Activated naive CD4-positive, alpha-beta T cell treated with Interleukin-2 at 50 U/mL for 16 hours (primary cell): ENCODE data around the gene KHDRBS2.

ENCODE experiments used
- DNase-seq: peaks from one replicate; pipeline ENCODE4 v3.0.0-alpha.2; 2020

The KHDRBS2 gene

DNA sequence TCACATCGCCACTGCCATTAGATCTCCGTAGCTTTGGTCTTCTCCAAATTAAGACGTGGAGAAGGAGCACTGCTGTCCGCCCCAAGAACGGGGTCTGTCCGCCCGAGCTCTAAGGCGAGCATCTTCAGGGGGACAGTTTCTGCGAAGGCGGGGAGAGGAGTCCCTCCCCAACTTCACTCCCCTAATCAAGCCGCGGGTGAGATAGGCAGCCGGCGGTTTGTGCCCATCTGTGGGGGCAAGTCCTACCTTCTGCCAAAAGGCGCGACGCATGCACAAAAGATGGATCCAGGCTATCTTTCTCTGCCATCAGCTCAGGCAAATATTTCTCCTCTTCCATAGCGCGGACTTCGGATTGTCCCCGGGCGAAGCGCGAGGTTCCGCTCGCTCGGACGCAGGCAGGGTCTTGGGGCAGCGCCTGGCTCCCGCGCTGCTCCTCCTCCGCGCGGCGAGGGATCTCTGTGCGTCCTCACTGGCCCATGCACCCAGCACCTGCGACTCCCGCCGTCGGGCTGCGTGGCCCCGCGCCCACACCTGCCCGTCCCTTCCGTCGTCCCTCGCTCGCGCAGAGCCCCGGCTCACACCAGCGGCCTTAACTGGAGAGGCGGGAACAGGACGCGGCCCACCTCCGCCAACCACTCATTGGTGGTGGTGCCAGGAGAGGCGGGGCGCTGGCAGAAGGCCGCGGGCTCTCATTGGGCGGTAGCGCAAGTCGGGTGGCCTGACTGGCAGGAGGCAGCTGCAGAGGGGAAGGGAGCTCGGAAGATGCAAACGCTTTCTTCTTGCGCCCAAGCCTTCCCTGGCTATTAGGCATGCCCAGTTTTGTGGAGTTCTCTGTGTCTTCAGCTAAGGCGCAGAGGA lies at the start of gene KHDRBS2:
Gene KHDRBS2 (minus strand): TSS at position 614 of the 858 bp plus-strand sequence.
- DNase-seq: no peak

DNA sequence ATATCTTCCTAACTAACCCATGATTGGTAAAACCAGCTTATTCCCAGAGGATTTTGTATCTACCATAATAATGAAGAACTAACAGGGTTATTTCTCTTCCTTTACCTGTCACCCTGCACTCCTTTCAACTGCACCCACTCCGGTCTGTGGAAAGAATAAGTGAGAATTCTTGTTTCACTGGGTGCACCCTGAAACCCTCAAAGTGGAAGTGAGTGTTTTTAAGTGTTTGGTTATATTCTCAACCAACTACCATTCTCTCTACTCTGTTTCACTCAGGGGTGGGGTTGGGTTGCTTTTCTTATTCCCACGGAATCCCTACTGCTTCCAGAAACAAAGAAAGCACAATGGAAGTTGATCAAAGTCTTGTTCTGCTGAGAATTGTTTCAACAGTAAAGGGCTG lies 42.6 kb upstream of the KHDRBS2 start:
- no peak for DNase-seq

DNA sequence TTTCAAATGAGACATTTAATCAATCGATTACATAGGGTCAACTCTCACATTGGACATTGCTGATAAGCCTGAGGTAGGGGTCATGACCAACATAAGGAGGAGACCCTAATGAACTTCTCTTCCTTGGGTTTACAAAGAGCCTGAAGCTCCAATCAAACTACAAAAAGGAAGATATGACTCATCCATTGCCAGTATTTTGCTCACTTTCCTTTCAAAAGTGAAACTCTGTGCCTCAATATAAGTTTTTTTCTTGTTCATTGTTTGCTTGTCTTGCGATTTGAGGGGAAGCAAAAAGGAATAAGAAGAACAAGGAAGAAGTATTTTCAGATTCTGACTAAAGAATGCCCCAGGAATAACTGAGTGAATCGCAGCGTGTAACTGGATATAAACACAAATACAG lies 38.8 kb upstream of the KHDRBS2 start:
- no peak for DNase-seq

- DNase-seq: no peak
Observed at GRCh38 chr6:62323818-62324431, 37.9 kb upstream of the KHDRBS2 start.

DNA sequence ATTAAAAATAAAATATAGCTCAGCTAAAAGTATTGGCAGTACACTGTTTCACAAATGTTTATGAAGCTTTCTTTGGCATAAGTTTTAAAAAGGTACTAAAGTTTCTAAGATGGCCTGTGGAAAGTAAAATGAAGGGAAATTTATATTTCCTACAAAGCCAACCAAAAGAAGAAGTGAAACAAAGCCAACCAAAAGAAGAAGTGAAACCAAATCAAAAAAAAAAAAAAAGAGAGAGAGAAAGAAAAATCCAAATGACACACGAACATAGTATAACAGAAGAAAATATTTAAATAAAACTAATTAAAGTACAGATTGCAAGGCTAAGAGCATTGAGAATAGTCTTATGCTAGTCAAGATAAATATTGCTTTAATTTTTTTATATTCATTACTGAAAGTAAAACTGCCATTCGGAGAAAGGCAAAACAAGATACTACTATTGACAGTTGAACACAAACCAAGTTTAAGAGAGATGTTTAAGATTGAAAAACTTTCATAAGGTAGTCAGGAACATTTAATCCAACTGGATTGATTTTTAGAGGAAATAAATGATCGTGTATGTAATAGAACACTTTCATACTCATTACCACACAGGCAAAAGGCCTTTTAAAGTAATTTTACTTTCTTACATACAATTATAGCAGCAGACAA lies 12.8 kb upstream of the KHDRBS2 start:
- DNase-seq: no peak

GRCh38 chr6:62296541-62296940 lies 10.5 kb upstream of the KHDRBS2 start:
- no peak for DNase-seq

DNA sequence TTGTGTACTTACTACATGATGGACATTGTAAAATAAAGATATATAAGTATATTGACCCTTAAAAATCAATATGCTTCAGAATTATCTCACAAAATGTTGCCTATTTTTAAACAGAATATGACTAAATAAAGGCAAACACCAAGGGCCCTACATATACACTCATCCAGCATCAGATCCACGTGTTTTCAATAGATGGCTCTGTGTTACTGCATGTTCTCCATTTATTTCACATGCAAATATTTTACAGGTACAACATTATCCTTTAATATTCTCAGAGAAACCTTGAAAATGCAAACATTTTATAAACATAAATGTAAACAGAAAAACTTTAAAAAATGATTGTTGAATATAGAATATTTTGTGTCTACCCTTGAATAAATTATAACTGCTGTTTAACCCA lies 2.9 kb upstream of the KHDRBS2 start:
- DNase-seq: no peak

GRCh38 chr6:62288562-62288961 lies 2.5 kb upstream of the KHDRBS2 start:
- no peak for DNase-seq

- no peak for DNase-seq
Observed at GRCh38 chr6:62286470-62286843, 432 bp upstream of the KHDRBS2 start.

DNA sequence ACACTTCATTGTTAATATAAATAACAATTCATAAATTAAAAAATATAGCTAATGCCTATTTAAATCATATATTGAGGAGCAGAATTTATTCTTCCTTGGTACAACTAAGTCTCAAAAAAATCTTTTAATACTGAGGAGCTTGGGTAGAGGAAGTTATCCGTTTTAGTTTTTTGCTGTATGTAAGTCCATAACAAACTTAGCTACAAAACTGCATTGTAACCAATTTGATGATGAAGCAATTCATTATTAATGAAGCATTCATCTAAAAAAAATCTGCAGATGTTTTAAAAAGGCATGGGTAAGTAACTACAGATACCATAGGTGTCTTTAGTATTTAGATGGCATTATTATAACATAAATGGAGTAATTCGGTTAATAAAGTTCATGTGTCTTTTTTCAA lies 1.3 kb downstream of the KHDRBS2 start:
- DNase-seq: no peak

- DNase-seq: no peak
Observed at GRCh38 chr6:62283796-62284411, 2.1 kb downstream of the KHDRBS2 start.

- DNase-seq: no peak
Observed at GRCh38 chr6:62283365-62283764, 2.7 kb downstream of the KHDRBS2 start.

GRCh38 chr6:62280099-62280498 lies 5.9 kb downstream of the KHDRBS2 start:
- DNase-seq: no peak

DNA sequence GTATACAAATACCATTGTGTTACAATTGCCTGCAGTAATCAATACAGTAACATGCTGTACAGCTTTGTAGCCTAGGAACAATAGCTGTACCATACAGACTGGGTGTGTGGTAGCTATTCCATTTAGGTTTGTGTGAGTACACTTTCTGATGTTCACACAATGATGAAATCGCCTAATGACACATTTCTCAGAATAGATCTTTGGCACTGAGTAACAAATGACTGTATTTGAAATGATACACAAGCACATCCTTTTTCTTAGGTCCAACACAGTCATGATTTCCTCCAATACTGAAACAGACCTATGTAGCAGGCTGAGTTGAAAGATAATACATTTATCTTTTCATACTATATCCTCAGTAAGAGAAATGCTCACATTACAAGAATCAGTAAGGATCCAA lies 13.9 kb downstream of the KHDRBS2 start:
- no peak for DNase-seq

- DNase-seq: no peak
Observed at GRCh38 chr6:62265906-62266525, 20.0 kb downstream of the KHDRBS2 start.

DNA sequence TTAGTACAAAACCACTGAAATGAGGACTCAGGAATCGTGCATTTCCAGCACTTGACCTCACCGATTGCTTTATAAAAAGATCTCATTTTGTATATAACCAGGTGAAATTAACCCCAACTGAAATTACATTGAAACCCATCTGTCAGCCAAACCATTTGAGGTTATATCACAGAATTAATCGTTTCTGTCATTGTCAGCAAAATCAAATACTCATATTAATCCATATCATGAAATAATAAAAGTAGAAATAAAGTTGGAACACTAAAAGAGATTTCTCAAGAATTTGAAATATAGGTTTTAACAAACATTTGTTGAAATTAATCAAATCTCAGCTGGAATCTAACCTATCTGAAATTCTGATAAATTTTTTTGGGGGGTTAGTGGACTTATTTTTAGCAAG lies 23.7 kb downstream of the KHDRBS2 start:
- no peak for DNase-seq

- DNase-seq: no peak
Observed at GRCh38 chr6:62246087-62246486, 39.9 kb downstream of the KHDRBS2 start.

DNA sequence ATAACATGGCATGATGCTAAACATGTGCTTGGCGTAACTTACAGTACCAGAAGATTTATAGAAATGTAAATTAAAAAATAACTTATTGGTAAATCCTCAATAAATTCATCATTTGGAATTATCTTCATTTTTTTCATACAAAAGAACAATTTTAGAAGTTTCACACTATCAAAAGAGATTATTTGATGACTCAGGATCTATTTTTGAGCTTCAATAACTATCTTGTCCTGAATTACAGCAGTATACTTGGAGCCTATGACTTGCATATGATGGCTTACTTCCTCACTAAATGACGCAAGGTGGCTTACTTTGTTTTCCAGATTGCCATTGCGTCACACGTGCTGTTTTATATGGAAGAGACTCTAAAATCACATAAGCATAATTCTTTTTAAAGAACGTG lies 49.2 kb downstream of the KHDRBS2 start:
- DNase-seq: no peak

- DNase-seq: no peak
Observed at GRCh38 chr6:62229231-62229630, 56.8 kb downstream of the KHDRBS2 start.

DNA sequence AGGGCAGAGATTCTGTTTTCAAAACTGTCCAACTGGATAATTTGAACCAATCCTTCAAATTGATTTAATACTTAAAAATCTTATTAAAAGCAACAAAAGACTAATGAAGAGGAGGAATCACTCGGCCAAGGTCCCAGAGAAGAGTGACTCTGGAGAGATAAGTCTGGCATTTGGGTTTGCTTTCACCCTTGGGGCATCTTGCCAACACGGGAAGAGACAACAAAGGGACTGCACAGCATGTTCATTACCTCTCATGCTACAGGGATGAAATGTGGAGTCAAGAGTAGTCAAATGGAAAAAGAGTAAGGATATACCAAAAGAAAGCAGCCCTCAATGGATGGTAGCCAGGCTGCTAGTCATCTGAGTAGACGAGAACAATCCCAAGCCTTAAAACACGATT lies 68.2 kb downstream of the KHDRBS2 start:
- no peak for DNase-seq

- no peak for DNase-seq
Observed at GRCh38 chr6:62202078-62202477, 83.9 kb downstream of the KHDRBS2 start.

DNA sequence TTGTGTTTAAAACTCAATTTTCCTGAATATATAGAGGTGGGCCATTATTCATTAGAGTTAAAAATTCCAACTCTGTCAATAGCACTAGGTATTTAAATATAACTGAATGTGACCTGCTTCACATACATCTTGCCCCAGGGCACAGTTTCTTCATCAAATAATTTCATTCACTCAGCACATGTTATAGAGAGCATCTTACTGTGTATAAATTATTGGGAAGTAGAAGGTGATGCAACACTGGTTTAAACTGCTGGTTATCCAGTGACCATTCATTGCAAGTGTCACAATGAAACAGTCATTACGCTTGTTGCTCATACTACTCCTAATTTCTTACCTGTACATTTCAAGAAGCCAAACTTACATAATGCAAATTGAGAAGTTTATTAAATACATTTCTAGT lies 93.4 kb downstream of the KHDRBS2 start:
- DNase-seq: no peak

GRCh38 chr6:62175195-62175594 lies 110.8 kb downstream of the KHDRBS2 start:
- no peak for DNase-seq
